ENCODE measurements around the gene HELB. TPM values are rescaled to one million over a fixed set of nuclear protein-coding genes. Genes with fewer than 3 reads are reported as not detected.

HELB gene
- total and polyA plus RNA-seq, 2 of the 8 experiments (the other 6 are each of a cell fraction or from before 2014, with no cell fraction given) = 1.8 to 7.6 TPM

DNA sequence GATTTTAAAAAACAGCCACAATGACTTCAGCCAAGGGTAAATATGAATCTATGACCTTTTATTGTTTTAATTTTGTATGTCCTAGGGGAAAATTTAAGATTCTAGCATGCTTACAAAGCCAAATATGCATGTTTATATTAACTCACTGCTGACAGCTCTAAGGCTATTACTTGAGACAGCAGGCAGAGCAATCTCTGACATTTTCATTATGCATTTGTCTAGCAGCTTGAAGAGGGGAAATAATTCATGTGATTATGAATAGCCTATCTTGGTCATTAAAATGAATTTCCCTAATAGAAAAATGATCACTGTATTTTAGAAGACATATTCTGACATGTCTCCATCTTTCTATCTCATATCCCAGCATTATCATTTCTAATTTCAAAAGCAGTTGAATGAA is 46.6 kb upstream of the HELB start:
- H3K36me3 ChIP-seq (ENCODE audit: control insufficient read depth in 2 of 4, insufficient read depth in 4 of 4, low read length in 3 of 4) = no peaks in the 10 kb centered on the region
- H3K27me3 ChIP-seq (replicated peaks in 1 of 4; ENCODE audit: control insufficient read depth in 3 of 4, extremely low read depth in 1 of 4, insufficient read depth in 3 of 4, low read length in 3 of 4) = no peaks in the 10 kb centered on the region
- no peak overlapping the region for H2BK5ac ChIP-seq (ENCODE audit: low read depth, low read length)
- H3K23ac ChIP-seq (ENCODE audit: insufficient read length) = no peak overlapping the region
- FAIRE-seq (no peak), DNase-seq (ENCODE audit: low read depth in 1 of 2, low spot score in 2 of 2) (no peak)
- no peaks in the 10 kb centered on the region for H3K23me2 ChIP-seq (ENCODE audit: low read depth, low read length)
- no peak overlapping the region for H3K4me3 ChIP-seq (ENCODE audit: extremely low read depth in 1 of 4, insufficient read depth in 2 of 4, low read depth in 3 of 4, low read length in 4 of 4)
- no peak overlapping the region for H3K4ac ChIP-seq (replicated peaks; ENCODE audit: insufficient read length, low read depth, low read length)
- no peak overlapping the region for H2AFZ ChIP-seq (ENCODE audit: low read length)
- H3K4me2 ChIP-seq (ENCODE audit: insufficient read depth in 1 of 2, low read depth in 2 of 2, low read length in 2 of 2) = no peak overlapping the region
- H3K27ac ChIP-seq (ENCODE audit: low read depth, low read length) = no peak overlapping the region
- H4K5ac ChIP-seq (ENCODE audit: insufficient read length, low read depth, low read length) = no peak overlapping the region
- H4K20me1 ChIP-seq (replicated peaks in 1 of 2; ENCODE audit: control insufficient read depth in 1 of 2, insufficient read depth in 2 of 2, low read length in 2 of 2) = no peaks in the 10 kb centered on the region
- no peak overlapping the region for H2BK15ac ChIP-seq (ENCODE audit: low read length)
- H2BK120ac ChIP-seq (replicated peaks; ENCODE audit: low read depth, low read length) = no peak overlapping the region
- no peak for TF ChIP-seq KDM1A (IDR thresholded peaks at IDR 0.05; ENCODE audit: borderline replicate concordance, low read length)
- TF ChIP-seq CEBPB (IDR thresholded peaks at IDR 0.05; ENCODE audit: low read depth, low read length) = no peak
- no peak for TF ChIP-seq BCL11A (IDR thresholded peaks at IDR 0.05; ENCODE audit: low read depth in 2 of 2, low read length in 2 of 2)
- no peak for TF ChIP-seq TCF12 (IDR thresholded peaks at IDR 0.05; ENCODE audit: low read depth, low read length)
- no peaks in the 10 kb centered on the region for H3K79me2 ChIP-seq (ENCODE audit: control insufficient read depth in 1 of 2, insufficient read depth in 2 of 2, low read length in 2 of 2)
- no peak overlapping the region for H4K8ac ChIP-seq (ENCODE audit: extremely low read depth, insufficient read depth, low read length)
- no peak overlapping the region for H2AK5ac ChIP-seq (ENCODE audit: low read depth, low read length)
- no peak overlapping the region for H4K91ac ChIP-seq (replicated peaks; ENCODE audit: insufficient read length, low read length)
- no peak overlapping the region for H2BK12ac ChIP-seq (ENCODE audit: low read depth, low read length)
- H3K9ac ChIP-seq (replicated peaks in 1 of 4; ENCODE audit: extremely low read depth in 1 of 4, low read depth in 3 of 4, low read length in 3 of 4) = no peak overlapping the region
- no peaks in the 10 kb centered on the region for H3K9me3 ChIP-seq (ENCODE audit: insufficient read depth in 2 of 2, low read depth in 1 of 2, low read length in 1 of 2)
- ChIA-PET CTCF (ENCODE audit: partially characterized antibody) (interaction anchor here (2.8 kb wide), 1 partner anchor 14 kb away, joined by 10 read pairs; no protein-coding TSS in a partner anchor), POLR2A (ENCODE audit: partially characterized antibody) (interaction anchor here (1.3 kb wide), 1 partner anchor 14 kb away, joined by 3 read pairs; no protein-coding TSS in a partner anchor)
- no peaks in the 10 kb centered on the region for H3K79me1 ChIP-seq (ENCODE audit: low read depth, low read length)
- peaks cover 0 to 3% (median 0%) of the 10 kb centered on the region in 4 experiments; a peak in 1 of 7 replicates for H3K4me1 ChIP-seq (replicated peaks in 1 of 4; ENCODE audit: control insufficient read depth in 3 of 4, insufficient read depth in 4 of 4, low read length in 3 of 4)
- H3K18ac ChIP-seq (ENCODE audit: extremely low read depth, low read length) = no peak overlapping the region
- no peak overlapping the region for H3K14ac ChIP-seq (ENCODE audit: insufficient read length)
- H2BK20ac ChIP-seq (ENCODE audit: low read length) = no peak overlapping the region
- H3K56ac ChIP-seq (replicated peaks; ENCODE audit: insufficient read length, low read depth, low read length) = no peak overlapping the region
